ENCODE results near the gene MYPOP.

The MYPOP gene

DNA sequence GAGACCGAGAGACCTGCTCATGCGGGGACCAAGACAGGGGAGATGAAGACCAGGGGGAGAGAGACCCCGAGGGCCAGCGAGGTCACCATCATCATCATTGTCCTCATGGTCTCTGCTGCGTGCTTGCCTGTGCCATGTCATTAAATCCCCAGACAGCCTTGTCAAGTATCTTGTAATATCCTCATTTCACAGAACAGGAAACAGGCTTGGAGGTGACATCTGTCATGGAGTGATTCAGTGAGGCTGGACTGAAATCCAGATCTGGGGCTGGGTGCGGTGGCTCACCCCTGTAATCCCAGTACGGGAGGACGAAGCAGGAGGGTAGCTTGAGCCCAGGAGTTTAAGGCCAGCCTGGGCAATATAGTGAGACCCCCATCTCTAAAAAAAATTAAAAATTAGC lies 18.0 kb upstream of the MYPOP start:
- no peak for TF ChIP-seq ZNF274 (IDR thresholded peaks at IDR 0.05; ENCODE audit: low read depth, low read length)
- no peak overlapping the region for H3K4me3 ChIP-seq (ENCODE audit: low read length)

- no peak overlapping the region for H3K4me3 ChIP-seq (ENCODE audit: low read length)
- no peak for TF ChIP-seq ZNF274 (IDR thresholded peaks at IDR 0.05; ENCODE audit: low read depth, low read length)
Observed at GRCh38 chr19:45919678-45920077, 17.3 kb upstream of the MYPOP start.

- no peak for TF ChIP-seq ZNF274 (IDR thresholded peaks at IDR 0.05; ENCODE audit: low read depth, low read length)
- no peak overlapping the region for H3K4me3 ChIP-seq (ENCODE audit: low read length)
Observed at GRCh38 chr19:45918721-45919120, 16.3 kb upstream of the MYPOP start.

GRCh38 chr19:45917421-45918091 lies 15.1 kb upstream of the MYPOP start:
- no peak for TF ChIP-seq ZNF274 (IDR thresholded peaks at IDR 0.05; ENCODE audit: low read depth, low read length)
- H3K4me3 ChIP-seq (ENCODE audit: low read length) = no peak overlapping the region

GRCh38 chr19:45913874-45914830 lies 11.7 kb upstream of the MYPOP start, which contains the start of gene NANOS2:
Gene NANOS2, minus strand, starts transcription at chr19:45914778. Its CDS starts 85 bp downstream, at chr19:45914693.
- H3K4me3 ChIP-seq (ENCODE audit: low read length) = no peak within 1 kb of the TSS
- TF ChIP-seq ZNF274 (IDR thresholded peaks at IDR 0.05; ENCODE audit: low read depth, low read length) = no peak

DNA sequence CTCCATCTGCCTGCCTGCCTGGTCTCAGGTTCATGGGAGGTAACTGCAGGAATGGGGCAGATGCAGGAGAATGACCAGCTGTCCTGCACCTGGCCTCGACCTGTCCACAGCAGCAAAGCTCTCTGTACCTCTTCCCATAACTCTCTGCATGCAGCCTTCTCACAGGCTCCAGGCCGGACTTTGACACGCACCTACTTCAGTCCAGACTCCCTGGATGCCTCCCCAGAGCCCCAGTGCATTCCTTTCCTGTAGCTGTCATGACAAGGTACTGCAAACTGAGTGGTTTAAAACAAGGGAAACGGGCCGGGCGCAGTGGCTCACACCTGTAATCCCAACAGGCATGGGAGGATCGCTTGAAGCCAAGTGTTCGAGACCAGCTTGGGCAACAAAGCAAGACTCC lies 8.9 kb upstream of the MYPOP start:
- TF ChIP-seq ZNF274 (IDR thresholded peaks at IDR 0.05; ENCODE audit: low read depth, low read length) = no peak
- no peak overlapping the region for H3K4me3 ChIP-seq (ENCODE audit: low read length)

DNA sequence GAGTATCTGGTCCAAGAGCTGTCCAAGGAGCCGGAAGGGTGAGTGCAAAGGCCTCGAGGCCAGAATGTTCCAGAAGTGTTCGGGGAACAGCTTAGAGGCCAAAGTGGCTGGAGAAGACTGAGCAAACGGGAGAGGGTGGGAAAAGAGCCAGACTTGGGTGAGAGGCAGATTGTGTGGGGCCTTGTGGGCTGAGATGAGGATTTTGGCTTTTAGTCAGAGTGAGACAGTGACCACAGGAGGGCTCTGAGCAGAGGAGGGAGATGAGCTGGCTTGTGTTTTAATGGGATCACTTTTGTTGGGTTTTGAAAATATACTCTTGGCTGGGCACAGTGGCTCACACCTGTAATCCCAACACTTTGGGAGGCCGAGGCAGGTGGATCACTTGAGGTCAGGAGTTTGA lies 6.5 kb upstream of the MYPOP start:
- TF ChIP-seq ZNF274 (IDR thresholded peaks at IDR 0.05; ENCODE audit: low read depth, low read length) = no peak
- no peak overlapping the region for H3K4me3 ChIP-seq (ENCODE audit: low read length)

- no peak overlapping the region for H3K4me3 ChIP-seq (ENCODE audit: low read length)
- TF ChIP-seq ZNF274 (IDR thresholded peaks at IDR 0.05; ENCODE audit: low read depth, low read length) = no peak
Observed at GRCh38 chr19:45906221-45906620, 3.8 kb upstream of the MYPOP start.

DNA sequence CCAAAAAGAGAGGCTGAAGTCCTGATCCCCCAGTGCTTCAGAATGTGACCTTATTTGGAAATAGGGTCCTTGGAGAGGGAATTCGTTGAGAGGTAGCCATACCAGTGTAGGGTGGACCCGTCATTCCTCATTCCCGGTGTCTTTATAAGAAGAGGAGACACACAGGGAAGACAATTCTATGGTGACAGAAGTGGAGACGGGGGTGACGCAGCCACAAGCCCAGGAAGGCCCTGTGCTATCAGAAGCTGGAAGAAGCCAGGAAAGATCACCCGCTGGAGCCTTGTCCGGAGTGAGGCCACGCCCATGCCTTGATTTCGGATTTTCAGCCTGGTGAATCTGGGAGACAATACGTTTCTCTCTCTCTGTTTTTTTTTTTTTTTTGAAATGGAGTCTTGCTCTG lies 2.6 kb upstream of the MYPOP start:
- H3K4me3 ChIP-seq (ENCODE audit: low read length) = no peak overlapping the region
- TF ChIP-seq ZNF274 (IDR thresholded peaks at IDR 0.05; ENCODE audit: low read depth, low read length) = no peak

- TF ChIP-seq ZNF274 (IDR thresholded peaks at IDR 0.05; ENCODE audit: low read depth, low read length) = no peak
- H3K4me3 ChIP-seq (ENCODE audit: low read length) = peak overlapping the region; percentile 73; the same call in 1 of the 2 replicates
Observed at GRCh38 chr19:45902651-45903625, 525 bp upstream of the MYPOP start.

DNA sequence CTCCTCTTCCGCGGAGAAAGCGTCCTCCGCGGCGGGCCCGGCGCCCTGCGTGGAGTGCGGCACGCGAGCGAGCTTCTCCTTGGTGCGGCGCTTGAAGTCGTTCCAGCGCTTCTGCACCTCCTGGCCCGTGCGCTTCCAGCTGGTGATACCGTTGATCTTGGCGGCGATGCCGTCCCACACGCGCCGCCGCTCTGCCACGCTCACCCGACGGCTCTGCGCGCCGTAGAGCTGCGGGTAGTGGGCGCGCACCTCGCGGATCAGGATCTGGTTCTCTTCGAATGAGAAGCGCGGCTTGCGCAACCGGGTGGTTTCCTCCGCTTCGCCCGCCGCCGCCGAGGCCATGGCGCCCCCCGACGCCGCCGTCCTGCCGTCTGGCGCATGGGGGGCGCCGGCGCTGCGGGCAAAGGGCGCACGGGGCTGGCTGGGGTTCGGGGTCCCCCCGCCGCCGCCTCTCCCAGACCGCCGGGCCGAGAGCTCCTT lies 941 bp downstream of the MYPOP start:
- H3K4me3 ChIP-seq (ENCODE audit: low read length) = peak overlapping the region; percentile 82
- TF ChIP-seq ZNF274 (IDR thresholded peaks at IDR 0.05; ENCODE audit: low read depth, low read length) = no peak

DNA sequence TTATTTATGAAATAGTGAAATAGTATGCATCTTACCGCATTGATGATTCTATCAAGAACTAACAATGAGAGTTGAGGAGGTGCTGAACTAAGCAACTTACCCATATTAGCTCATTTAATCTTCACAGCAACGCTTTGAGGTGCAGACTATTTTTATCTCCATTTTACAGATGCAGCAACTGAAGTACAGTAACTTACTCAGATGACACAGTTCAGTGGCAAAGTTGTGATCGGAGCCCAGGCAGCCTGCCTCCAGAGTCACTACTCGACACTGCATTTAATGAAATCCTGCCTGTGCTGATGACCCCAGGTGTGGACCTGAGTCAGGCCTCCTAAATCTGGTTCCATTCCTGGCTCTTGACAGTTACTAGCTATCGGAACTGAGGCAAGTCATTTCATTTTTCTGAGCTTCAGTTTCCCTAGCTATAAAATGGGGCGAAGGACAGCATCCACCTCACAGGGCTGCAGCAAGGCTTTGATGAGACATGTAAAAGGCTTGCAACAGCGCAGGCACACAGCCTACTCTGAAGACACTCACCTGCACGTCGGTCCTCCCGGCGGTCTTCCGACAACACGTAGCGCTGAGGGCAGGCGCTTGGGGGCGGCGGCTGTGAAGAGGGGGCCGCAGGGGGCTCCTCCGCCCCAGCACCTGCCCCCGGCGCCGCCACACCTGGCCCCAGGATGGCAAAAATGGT lies 1.5 kb downstream of the MYPOP start:
- H3K4me3 ChIP-seq (ENCODE audit: low read length) = peak overlapping the region; percentile 82; the same call in 1 of the 2 replicates

DNA sequence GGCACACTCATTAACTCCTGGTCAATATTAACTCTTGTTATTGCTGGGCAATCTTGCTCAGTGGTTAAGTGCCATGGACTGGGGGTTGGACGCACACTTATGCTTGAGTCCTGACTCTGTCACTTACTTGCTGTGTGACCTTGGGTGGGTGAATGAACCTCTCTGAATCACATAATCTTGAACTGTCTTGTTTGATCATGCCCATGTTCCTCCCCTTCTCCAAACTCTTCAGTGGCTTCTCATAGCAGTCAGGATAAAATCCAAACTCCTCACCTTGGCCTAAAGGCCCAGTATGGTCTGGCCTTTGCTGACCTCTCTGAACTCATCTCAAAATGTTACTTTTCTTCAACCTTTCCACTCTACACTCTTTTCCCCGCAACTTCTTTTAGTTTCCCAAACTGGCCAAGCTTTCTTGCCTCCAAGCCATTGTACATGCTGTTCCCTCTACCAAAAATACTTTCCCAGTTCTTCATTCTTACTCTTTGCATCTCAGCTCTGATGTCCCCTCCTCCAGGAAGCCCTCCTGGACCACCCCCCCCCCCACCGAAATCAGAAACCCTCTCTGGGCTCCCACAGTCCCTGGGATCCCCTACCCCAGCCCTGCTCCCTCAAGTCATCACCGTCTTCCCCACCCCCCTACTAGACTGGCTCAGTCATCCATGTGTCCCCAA lies 2.4 kb downstream of the MYPOP start:
- no peak overlapping the region for H3K4me3 ChIP-seq (ENCODE audit: low read length)
- no peak for TF ChIP-seq ZNF274 (IDR thresholded peaks at IDR 0.05; ENCODE audit: low read depth, low read length)

More for the DNA sequence above, 1.5 kb downstream of the MYPOP start:
- TF ChIP-seq ZNF274 (IDR thresholded peaks at IDR 0.05; ENCODE audit: low read depth, low read length) = no peak
